Measurements from ENCODE around the gene PTGS2.

The PTGS2 gene

DNA sequence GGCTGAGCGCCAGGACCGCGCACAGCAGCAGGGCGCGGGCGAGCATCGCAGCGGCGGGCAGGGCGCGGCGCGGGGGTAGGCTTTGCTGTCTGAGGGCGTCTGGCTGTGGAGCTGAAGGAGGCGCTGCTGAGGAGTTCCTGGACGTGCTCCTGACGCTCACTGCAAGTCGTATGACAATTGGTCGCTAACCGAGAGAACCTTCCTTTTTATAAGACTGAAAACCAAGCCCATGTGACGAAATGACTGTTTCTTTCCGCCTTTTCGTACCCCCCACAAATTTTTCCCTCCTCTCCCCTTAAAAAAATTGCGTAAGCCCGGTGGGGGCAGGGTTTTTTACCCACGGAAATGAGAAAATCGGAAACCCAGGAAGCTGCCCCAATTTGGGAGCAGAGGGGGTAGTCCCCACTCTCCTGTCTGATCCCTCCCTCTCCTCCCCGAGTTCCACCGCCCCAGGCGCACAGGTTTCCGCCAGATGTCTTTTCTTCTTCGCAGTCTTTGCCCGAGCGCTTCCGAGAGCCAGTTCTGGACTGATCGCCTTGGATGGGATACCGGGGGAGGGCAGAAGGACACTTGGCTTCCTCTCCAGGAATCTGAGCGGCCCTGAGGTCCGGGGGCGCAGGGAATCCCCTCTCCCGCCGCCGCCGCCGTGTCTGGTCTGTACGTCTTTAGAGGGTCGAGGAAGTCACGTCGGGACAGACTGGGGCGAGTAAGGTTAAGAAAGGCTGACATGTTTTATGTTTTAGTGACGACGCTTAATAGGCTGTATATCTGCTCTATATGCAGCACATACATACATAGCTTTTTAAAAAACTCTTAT is at the start of gene PTGS2:
PTGS2 (minus strand) TSS at position 179 of the 817 bp plus-strand sequence; CDS start at position 46, 133 bp downstream.
- no peak for DNase-seq (ENCODE audit: low read depth in 2 of 2, low spot score in 1 of 2)

DNA sequence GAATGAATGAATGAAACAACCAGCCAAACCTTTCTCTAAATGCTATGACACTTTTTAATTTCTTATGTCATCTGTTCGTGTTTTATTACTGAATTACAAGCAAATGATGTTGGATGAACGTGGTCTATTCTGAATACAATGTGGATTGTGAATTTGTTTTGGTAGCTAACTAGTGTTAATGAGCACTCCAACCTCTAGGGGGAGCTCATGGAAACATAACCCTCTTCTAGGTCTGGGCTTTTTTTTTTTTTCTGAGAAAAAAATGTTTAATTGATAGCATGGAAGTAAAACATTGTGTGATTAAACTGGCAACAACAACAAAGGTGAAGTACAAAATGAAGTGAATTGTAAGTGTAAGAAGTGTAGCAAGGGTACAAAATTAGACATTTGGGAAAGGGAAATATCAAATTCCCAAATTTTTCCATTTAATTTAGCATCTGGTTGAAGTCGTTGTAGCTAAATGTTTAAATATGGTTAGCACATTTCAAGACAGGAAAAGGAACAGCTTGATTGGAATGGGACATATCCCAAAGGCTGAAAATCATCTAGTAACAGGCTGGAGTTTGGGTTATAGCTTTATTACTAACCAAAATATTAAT is 42.6 kb upstream of the PTGS2 start:
- DNase-seq (ENCODE audit: low read depth in 2 of 2, low spot score in 1 of 2): no peak

DNA sequence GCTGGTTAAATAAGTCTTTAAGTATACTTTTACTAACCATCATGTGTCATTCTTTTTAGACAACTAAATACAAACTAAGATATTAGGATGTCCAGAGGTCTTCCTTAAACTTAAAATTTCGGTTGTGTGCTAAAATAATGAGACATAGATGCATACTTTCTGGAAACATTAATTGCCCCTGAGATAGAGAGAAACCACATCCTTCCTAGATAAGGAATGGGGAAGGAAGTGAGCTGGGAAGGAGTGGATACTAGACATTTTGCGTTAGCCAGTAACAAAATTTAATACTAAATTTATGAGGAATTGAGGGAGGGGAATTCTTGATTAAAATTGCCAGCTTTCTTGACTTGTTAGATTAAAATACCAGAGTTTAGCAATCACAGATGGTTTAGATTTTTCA is 37.1 kb upstream of the PTGS2 start:
- DNase-seq (ENCODE audit: low read depth in 2 of 2, low spot score in 1 of 2): no peak

GRCh38 chr1:186715887-186716809 is 35.9 kb upstream of the PTGS2 start:
- DNase-seq (ENCODE audit: low read depth in 2 of 2, low spot score in 1 of 2): no peak

GRCh38 chr1:186710696-186711095 is 30.5 kb upstream of the PTGS2 start:
- DNase-seq (ENCODE audit: low read depth in 2 of 2, low spot score in 1 of 2): no peak

DNA sequence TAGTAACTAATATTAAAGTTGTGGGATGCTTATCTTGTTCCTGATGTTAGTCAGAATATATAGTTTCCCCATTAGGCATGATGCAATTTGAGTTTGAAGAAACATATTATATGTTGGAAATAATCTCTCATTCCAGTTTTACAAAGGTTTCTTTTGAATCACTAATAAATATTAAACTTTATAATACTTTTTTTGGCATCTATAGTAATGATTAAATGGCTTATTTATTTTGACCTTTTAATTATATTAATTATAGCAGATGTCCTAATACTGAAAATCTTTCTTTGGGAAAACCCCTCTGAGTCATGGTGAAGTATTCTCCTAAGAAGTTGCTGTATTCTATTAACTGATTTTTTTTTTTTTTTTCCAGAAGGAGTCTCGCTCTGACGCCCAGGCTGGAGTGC is 28.5 kb upstream of the PTGS2 start:
- DNase-seq (ENCODE audit: low read depth in 2 of 2, low spot score in 1 of 2): no peak

DNA sequence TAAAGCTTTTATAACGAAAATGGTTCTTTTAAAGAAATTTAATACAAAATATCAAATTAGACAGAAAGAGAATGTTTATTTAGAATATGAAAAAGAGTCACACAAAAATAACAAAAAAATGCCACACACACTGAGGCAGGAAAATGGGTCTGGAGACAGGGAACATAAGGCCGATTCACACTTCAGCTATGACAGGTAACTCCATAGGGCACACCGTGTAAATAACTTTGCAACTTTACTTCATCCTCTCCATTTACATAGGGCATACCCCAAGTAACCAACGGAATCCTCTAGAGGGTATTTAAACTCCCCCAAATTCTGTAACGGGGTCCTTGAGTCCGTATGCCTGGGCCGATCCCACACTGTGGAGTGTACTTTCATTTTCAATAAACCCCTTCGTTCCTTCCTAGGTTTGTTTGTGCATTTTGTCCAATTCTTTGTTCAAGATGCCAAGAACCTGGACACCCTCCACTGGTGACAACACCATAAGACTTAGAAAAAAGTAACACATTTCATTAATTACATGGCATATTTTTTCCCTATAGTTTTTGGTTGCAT is 23.1 kb upstream of the PTGS2 start:
- no peak for DNase-seq (ENCODE audit: low read depth in 2 of 2, low spot score in 1 of 2)

- no peak for DNase-seq (ENCODE audit: low read depth in 2 of 2, low spot score in 1 of 2)
Measured at GRCh38 chr1:186700722-186701121, 20.5 kb upstream of the PTGS2 start.

- DNase-seq (ENCODE audit: low read depth in 2 of 2, low spot score in 1 of 2): no peak
Measured at GRCh38 chr1:186699519-186699918, 19.3 kb upstream of the PTGS2 start.

- no peak for DNase-seq (ENCODE audit: low read depth in 2 of 2, low spot score in 1 of 2)
Measured at GRCh38 chr1:186689907-186690306, 9.7 kb upstream of the PTGS2 start.

DNA sequence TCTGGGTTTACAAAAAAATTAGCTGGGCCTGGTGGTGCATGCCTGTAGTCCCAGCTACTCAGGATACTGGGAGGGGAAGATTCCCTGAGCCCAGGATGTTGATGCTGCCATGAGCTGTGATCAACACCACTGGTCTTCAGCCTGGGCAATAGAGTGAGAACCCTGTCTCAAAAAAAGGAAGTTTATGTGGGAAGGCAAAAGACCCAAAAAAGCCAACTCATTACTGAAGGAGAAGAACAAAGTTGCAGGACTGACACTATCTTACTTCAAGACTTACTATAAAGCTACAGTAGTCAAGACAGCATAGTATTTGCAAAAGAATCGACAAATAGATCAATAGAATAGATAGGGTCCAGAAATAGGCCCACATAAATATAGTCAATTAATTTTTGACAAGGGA is 9.2 kb upstream of the PTGS2 start:
- DNase-seq (ENCODE audit: low read depth in 2 of 2, low spot score in 1 of 2): no peak

DNA sequence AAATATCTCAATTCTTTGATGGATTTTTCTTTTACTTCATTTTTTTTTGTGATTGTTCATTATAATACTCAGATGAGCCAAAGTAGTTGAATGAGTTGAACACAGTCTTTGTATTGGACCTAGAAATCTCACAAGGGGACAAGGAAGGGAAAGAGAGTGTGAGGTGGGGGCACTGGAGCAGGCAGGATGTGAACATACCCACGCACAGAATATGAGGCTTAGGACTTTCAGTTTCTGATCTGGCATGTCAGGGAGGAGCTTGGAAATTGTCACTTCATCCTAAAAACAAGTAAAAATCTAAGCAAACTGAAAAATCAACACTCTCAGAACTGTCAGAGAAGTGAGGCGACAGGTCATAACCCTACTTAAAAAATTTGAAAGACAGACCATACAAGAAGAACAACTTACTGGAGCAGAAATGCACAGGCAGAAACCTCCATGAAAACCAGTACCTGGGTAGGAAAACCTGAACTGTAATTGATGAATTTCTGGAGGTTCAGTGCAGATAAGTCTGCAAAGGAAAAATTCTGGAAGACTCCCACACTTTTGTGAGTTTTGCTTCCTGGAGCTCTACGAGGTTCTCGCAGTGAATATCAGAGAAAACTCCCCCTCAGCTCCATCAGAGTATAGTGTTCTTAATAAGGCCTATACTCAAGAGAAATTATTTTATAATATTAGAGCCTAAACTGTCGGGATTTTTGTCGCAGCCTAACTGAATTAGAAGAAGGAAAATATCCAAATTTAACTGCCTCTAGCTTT is 3.6 kb upstream of the PTGS2 start:
- DNase-seq (ENCODE audit: low read depth in 2 of 2, low spot score in 1 of 2): no peak

DNA sequence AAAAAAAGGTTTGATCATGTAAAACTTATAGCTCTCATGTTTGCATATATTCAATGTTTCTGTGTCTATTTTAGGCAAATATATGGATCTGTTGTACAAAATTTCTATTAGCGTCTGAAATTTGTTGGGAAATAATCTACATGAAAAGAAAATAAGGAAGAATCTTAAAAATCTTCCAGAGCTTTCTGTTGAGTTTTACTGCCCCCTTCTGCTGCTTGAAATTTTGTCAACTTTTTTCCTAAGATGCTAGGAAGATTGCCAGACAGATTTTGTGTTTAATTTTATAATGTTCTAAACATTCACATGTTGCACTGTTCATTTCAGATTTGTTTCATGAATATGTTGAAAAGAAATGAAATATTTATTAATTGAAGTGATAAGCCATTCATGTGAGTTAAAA is 2.5 kb upstream of the PTGS2 start:
- DNase-seq (ENCODE audit: low read depth in 2 of 2, low spot score in 1 of 2): no peak

DNA sequence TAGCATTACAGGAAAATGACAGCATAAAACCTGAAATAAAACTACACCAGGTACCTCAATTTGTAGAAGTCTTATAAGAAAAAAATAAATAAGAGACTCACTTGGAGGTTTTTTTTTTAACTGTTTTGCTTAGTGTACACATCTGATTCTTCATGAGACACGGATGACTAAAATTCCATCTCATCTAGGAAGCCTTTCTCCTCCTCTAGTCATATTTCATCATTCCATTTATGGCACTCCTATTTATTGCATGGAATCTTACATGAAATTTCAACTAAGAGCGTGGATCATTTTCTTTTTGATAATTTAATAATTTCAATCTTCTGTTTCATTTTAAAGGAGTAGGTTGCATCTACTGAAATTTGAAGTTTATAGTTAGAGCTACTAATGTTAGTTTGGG is 1.6 kb upstream of the PTGS2 start:
- no peak for DNase-seq (ENCODE audit: low read depth in 2 of 2, low spot score in 1 of 2)

DNA sequence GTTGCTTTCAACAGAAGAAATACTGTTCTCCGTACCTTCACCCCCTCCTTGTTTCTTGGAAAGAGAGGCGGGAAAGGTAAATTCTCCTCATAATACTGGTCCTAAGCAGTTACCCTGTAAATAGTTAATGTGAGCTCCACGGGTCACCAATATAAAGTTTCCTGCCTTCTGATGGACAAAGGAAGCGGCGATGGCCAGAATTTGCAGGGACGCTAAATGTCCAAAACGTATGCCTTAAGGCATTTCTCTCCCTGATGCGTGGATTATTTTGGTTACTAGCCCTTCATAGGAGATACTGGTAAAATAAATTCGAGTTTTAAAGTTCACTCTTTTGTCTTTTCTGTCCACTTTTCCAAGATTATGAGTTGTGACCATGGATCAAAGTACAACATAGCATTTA is 898 bp upstream of the PTGS2 start:
- no peak for DNase-seq (ENCODE audit: low read depth in 2 of 2, low spot score in 1 of 2)

- no peak for DNase-seq (ENCODE audit: low read depth in 2 of 2, low spot score in 1 of 2)
Measured at GRCh38 chr1:186679924-186680244, 339 bp downstream of the PTGS2 start.

- no peak for DNase-seq (ENCODE audit: low read depth in 2 of 2, low spot score in 1 of 2)
Measured at GRCh38 chr1:186678155-186678554, 2.1 kb downstream of the PTGS2 start.

DNA sequence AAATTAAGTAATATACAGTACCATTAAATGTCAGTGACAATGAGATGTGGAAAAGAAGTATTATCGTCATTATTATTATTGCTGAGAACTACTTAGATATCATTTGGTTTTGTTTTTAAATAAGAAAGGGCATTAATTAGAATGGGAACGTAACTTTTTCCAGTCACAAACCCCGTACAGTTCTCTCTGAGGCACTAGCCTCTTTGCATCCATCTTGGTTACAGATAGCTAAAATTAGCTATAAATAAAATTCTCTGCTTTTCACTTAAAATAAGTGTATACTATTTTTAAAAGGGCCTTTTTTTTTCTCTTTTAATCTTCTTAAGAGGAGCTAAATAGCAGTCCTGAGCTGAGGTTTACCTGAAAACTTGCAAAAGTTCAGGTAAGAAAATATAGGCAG is 7.6 kb downstream of the PTGS2 start:
- no peak for DNase-seq (ENCODE audit: low read depth in 2 of 2, low spot score in 1 of 2)

DNA sequence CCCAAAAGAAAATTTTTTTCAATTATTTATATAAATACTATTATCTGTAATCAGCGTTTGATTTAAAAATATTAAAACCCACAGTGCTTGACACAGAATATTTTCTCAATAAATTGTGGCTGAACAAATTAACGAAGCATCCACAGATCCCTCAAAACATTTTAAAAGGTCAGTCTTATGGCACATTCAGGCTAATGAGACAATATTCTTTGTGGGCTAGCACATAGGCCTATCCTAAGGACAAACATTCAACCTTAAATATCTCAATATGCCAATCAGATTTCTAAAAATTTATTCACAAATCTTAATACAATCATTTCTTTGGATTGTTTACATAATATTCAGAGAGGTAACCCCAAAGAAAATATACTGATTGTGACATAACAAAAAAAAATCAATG is 8.1 kb downstream of the PTGS2 start:
- no peak for DNase-seq (ENCODE audit: low read depth in 2 of 2, low spot score in 1 of 2)

DNA sequence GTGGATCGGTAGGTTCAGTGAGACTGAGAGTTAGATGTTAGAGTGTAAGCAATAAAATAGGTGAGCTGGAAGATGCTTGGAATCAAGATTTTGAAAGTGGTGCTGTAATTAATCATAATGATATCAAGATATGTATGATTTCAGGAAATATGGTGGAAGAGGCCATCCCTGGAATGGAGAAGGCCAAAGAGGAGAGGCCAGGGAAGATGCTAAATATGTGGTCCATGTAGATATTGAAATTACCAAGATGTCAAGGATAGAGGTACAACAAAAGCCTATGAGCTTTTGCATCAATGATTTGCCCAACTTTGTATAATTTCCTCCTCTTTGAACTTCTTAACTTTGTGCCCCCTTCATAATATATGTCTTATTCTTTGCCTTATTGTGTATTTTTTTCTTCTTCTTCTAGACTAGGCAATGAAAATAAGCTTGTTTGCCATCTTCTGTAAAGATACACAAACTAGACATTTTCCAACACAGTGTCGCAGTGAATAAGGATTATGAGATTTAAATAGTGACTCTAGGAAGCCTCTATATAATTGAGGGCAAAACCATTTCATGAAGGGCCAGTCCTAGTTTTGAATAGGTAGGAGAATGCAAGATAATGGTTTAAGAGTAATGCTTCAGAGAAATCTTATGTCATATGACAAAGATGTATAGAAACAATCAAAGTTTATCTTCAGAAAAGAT is 8.9 kb downstream of the PTGS2 start:
- DNase-seq (ENCODE audit: low read depth in 2 of 2, low spot score in 1 of 2): no peak

Data from stimulated activated CD8-positive, alpha-beta memory T cell treated with anti-CD3 and anti-CD28 coated beads, Interleukin-4, amount 100 ng/mL, for 4 hours (primary cell).